Measurements from ENCODE around the gene ATP1A3. TPM values are rescaled to one million over a fixed set of nuclear protein-coding genes. Genes with fewer than 3 reads are reported as not detected.

Gene ATP1A3
- total RNA-seq, 1 experiment from 2014 or later: 0.66 TPM

Other genes with a start within 250 kb of the ATP1A3 start
- gene CEACAM6, start 238.7 kb downstream of the ATP1A3 start, total RNA-seq (2014; rRNA removed; shearing (Covaris generic)): 11.0 and 13.4 TPM in 2 replicates
- gene CEACAM3, start 197.6 kb downstream of the ATP1A3 start, total RNA-seq (2014; rRNA removed; shearing (Covaris generic)): not detected in 2 replicates
- not detected in 2 replicates for gene LYPD4, start 149.5 kb downstream of the ATP1A3 start, total RNA-seq (2014; rRNA removed; shearing (Covaris generic))
- not detected in 2 replicates for gene DMRTC2, start 149.2 kb downstream of the ATP1A3 start, total RNA-seq (2014; rRNA removed; shearing (Covaris generic))
- gene RPS19, start 134.0 kb downstream of the ATP1A3 start, total RNA-seq (2014; rRNA removed; shearing (Covaris generic)): 4,362 and 4,557 TPM in 2 replicates
- 0.81 and 1.4 TPM in 2 replicates for gene CD79A, start 117.0 kb downstream of the ATP1A3 start, total RNA-seq (2014; rRNA removed; shearing (Covaris generic))
- 189 and 199 TPM in 2 replicates for gene ARHGEF1, start 111.0 kb downstream of the ATP1A3 start, total RNA-seq (2014; rRNA removed; shearing (Covaris generic))
- 0.39 and 0.64 TPM in 2 replicates for gene ERFL, start 65.8 kb downstream of the ATP1A3 start, total RNA-seq (2014; rRNA removed; shearing (Covaris generic))
- gene RABAC1, start 34.9 kb downstream of the ATP1A3 start, total RNA-seq (2014; rRNA removed; shearing (Covaris generic)): 232 and 234 TPM in 2 replicates
- gene GRIK5, start 76.0 kb upstream of the ATP1A3 start, total RNA-seq (2014; rRNA removed; shearing (Covaris generic)): 0.21 TPM in 1 of 2 replicates, not detected in the other
- 44.5 and 48.5 TPM in 2 replicates for gene ZNF574, start 81.9 kb upstream of the ATP1A3 start, total RNA-seq (2014; rRNA removed; shearing (Covaris generic))
- gene POU2F2, start 138.2 kb upstream of the ATP1A3 start, total RNA-seq (2014; rRNA removed; shearing (Covaris generic)): 0.03 and 0.44 TPM in 2 replicates
- 121 and 124 TPM in 2 replicates for gene DEDD2, start 223.4 kb upstream of the ATP1A3 start, total RNA-seq (2014; rRNA removed; shearing (Covaris generic))
- gene ZNF526, start 226.1 kb upstream of the ATP1A3 start, total RNA-seq (2014; rRNA removed; shearing (Covaris generic)): 15.3 and 15.9 TPM in 2 replicates
- 41.4 and 43.8 TPM in 2 replicates for gene GSK3A, start 248.4 kb upstream of the ATP1A3 start, total RNA-seq (2014; rRNA removed; shearing (Covaris generic))

All from HT-29 (cell line).